NCI-H1436 treated with DMSO at 0.1 percent for 48 hours (cell line): ENCODE measurements around the gene FAM229A.
"Not testable (repeated sequence)": the region's sequence is repeated elsewhere in the genome, so short reads cannot be mapped to it uniquely, and the experiment has no call there.

Experiments used
- DNase-seq: peaks from one replicate; lab custom pipeline; 2025; lab: John Stamatoyannopoulos, UW

The FAM229A gene, protein sequence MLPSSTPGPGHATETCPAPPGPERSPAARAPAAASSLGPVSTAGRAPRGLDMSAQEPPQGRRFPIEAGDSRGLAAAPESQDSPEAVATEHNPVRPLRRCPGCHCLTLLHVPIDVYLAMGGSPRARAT

DNA sequence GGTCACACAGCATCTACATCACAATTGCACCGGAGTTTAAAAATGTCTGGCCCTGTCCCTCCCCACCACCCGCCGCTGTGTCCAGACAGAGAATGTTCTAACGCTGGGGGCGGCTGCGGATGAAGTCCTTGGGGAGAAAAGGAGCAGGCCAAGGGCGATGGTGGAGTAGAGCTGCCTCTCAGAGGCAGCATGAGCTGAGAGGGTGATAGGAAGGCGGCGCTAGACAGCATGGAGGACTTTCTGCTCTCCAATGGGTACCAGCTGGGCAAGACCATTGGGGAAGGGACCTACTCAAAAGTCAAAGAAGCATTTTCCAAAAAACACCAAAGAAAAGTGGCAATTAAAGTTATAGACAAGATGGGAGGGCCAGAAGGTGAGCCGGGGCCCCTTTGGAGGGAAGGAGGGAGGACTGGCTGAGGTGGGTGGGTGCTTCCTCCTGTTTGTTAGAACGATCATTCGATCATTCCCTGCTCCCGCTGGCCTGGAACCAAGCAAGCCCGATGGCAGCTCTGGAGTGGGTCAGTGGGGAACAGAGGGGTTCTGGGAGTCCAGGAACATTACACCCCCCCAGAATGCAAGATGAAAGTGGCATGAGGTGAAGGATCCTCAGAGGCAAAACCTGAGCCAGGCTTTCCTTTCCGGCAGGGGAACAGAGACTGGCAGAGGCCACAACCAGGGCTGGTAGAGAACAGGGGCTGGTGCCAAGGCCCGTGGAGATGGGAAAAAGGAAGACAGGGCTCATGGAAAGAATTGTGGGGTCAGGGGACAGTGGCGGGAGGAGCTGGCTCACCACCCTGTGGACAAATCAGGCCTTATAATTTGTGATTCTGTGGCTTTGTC, at the start of gene FAM229A, which contains the start of gene TSSK3:
TSS of gene FAM229A (minus strand) at position 12 of the 840 bp plus-strand sequence. CDS start 394 bp downstream, outside the sequence.
TSS of gene TSSK3 (plus strand) at position 66 of the 840 bp plus-strand sequence. CDS start at position 229, 163 bp downstream.
- no peak for DNase-seq

DNA sequence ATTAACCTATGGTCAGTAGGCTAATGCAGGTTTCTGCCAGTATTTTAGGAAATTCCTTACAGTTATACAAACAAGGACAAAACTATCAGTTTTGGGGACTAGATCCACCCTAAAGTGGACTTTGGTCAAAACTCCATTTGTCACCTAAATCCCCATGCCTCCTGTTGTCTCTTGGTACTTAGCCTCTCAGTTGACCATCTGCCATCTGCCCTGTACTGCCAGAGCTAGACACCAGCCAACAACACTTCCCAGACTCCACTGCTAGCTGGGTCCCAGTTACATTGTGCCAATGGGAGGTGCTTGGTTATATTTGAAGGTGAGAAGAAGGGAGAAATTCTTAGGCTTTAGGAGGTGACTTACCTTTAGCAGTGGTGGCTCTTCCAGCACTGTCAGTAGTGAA, 49.0 kb upstream of the FAM229A start:
- DNase-seq, result no peak

DNA sequence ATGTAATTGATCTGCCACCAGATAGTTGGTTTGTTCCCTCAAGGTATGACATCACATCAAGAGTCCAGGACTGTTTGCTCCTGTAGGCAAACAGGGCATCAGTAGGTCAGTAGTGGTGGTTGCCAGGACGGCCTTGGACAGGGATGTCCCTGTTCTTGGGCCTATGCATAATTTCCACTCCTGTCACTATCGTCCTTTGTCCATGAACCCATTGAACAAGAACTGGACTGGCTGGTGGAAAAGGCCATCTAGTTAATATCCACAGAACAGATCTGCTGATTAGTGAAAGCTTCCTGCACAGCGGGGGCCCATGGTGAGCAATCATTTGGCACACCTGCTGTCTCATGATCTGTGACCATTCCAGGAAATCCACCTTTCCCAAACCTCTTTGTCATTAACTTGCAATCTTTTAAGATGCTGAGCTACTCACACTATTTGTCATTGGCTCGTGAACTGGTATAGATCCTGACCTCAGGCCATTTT, 44.4 kb upstream of the FAM229A start:
- no peak for DNase-seq

DNA sequence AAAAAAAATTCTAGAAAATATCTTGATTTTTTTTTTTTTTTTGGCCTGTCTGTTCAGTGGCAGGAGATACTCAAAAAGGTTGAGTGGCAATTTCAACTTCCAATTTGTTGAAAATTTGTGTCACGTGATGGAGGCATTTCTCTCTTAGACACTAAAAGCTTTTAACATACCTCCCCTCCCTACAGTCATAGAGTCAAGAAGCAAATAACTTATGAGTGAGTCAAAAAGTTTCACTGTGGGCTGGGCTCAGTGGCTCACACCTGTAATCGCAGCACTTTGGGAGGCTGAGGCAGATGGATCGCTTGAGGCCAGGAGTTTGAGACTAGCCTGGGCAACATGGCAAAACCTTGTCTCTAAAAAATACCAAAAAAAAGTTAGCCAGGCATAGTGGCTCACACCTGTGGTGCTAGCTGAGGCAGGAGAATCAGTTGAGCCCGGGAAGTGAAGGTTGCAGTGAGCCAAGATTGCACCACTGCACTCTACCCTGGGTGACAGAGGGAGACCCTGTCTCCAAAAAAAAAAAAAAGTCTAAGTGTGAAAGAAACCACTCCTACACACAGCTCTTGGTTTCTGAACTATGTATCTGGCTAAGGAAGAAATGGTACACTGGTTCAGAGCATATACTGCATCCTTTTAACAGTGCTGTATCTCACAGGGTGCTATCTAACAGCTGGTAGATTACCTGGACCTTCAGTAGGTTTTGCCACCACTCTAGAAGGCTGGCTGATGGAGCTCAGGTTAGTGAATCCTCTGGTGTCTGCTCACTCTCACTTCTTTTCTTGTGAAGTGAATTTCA, 43.6 kb upstream of the FAM229A start:
- no peak for DNase-seq

DNA sequence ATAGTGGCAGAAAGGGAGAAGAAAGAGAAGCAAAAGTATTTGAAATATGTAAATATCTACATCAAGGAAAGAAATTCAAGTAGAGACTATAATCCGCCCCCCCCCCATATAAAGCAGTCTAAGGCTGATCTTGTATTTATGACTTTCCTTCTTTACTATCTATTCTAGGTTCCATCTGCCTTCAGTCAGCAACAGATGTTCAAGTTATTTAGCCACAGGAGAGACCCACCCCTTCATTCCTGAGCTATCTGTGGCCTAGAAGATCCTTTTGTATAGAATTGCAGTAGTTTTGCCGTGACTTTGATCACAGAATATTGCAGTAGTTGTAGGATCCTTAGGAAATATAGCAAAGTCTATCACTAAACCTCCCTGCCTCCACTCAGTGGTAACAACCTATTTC, 42.7 kb upstream of the FAM229A start:
- no peak for DNase-seq

DNA sequence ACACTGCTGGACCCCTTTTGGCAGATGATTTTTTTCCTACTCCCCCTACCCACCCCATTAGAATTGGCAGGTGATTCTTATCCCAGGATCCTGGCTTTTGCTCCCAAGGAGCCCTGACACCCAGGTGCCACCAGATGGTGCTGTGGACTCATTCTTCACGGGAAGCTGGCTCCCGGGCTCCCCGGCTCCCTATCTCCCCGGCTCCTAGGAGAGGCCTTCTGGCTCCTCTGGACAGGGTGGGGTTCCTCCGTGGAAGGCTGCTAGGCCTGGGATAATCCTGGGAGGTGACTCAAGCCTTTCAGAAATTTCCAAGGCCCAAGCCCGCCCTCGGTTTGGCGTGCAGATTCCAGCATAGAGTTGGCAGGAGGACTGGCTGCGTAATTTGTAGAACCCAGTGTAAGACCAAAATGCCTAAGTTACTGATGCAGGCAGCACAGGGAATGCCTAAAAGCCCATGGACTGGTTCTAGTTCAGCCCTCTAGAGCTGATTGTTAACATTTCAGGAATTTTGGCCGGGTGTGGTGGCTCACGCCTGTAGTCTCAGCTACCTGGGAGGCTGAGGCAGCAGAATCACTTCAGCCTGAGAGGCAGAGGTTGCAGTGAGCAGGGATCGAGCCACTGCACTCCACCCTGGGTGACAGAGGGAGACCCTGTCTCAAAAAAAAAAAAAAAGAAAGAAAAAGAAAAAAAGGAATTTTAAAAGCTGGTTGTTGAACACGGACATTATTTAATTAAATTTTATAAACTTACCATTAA, 38.8 kb upstream of the FAM229A start:
- peak; percentile 1 for DNase-seq

DNA sequence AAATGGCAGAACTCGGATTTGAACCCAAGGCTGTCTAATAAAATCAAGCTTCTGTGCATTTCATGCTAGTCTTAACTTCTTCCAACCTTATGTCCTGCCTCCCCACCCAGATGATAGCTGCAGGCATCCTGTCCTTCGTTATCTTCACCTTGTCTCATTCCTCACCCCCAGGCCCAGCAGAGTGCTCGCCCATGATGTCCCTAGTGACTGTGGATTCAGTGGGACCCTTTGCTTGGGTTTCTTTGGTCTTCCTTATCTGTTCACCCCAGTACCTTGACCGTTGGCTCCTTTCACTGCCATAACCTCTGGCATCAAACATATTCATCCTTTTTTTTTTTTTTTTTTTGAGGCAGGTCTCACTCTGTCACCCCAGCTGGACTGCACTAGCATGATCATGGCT, 37.6 kb upstream of the FAM229A start:
- no peak for DNase-seq

DNA sequence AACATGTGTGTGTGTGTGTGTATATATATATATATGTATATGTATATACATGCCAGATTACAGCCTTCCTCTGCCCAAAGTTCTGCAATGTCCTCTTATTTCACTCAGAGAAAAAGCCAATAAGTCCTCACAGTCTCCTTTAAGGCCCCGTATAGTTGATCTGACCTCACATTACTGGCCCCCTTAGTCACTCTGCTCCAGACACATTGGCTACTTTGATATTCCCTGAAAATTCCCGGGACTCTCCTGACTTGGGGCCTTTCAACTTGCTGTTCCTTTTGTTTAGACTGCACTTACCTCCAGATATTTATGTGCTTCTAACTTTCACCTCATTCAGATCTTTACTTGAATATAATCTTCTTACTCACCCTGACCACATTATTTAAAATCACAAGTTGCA, 36.1 kb upstream of the FAM229A start:
- DNase-seq, result no peak

DNA sequence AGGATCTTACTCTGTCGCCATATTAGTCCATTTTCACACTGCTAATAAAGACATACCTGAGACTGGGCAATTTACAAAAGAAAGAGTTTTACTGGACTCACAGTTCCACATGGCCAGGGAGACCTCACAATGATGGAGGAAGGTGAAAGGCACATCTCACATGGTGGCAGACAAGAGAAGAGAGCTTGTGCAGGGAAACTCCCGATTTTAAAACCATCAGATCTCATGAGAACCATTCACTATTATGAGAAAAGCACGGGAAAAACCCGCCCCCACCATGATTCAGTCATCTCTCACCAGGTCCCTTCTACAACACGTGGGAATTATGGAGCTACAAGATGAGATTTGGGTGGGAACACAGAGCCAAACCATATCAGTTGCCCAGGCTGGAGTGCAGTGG, 34.2 kb upstream of the FAM229A start:
- not testable (repeated sequence) for DNase-seq

DNA sequence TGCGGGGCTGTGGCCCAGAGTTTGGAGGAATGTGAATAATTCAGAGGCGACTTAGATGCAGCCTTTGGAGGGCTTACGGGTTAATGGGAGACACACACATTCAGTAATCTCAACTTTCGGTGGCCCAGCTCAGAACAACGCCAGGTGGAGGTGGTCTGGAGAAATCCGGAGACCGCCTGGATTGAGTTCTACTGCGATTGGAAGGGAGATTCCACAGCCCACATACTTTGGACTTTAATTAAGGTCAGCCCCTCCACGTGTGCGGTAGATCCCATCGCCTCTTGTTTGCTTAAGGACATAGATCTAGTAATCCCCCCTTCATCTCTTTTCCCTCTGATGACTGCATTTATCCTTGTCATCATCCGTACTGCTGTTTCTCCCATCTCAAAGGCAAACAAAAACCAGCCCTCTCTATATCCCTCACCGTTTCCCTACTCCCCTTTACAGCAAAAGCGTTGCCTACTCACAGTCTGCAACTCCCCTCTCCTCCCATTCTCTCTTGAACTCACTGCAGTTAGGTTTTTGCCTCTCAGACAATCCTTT, 32.7 kb upstream of the FAM229A start:
- DNase-seq, result no peak

DNA sequence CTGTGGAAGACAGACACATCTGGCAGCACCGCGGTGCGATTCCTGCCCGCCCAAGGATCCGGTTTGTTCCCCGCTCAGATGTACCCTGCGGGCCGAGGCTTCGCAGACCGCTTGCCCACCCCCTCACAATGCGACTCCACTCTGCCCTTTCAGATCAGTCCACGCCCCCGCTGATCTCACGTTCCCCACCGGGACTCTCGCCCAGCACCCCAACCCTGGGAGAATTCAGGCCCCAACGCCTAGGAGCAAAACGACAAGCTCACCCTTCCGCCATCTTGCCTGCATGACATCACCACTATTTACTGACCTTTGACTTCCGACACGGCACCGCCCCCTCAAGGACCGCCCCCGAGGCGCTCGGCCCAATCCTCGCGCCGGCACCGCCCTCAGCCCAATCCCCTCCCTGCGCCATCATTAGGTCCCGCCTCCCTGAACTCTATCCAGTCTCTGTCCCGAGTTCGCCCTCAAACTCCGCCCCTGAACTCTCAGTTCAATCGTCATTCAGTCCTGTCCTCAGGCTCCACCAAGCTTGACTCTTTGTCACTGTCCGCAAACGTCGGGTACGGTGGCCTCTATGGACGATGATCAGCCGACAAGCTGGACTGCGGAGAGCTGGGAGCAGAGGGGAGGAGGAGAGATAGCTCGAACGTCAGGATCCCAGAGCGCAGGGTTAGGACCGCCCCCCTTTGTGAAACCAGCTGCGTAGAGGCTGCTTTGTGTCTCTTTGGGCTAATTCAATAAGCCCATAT, 32.0 kb upstream of the FAM229A start, which contains the start of gene BSDC1:
TSS of gene BSDC1 (minus strand) at position 301 of the 749 bp plus-strand sequence. CDS start at position 274, 27 bp downstream.
- DNase-seq, result peak; percentile 86

DNA sequence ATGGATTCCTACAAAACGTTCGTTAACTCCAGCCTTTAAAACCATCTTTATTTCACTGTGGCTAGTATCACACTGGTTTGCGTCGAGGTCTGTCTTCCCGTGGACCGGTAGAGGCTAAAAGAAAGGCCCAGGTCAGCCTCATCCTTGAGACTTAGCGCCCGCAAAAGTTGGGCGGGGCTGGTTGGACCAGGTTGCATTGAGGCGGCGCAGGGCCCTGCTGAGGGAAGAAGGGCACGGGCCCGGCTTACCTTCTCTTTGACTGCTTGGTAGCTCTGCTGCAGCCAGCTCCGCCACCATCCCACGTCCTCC, 31.5 kb upstream of the FAM229A start:
- no peak for DNase-seq

DNA sequence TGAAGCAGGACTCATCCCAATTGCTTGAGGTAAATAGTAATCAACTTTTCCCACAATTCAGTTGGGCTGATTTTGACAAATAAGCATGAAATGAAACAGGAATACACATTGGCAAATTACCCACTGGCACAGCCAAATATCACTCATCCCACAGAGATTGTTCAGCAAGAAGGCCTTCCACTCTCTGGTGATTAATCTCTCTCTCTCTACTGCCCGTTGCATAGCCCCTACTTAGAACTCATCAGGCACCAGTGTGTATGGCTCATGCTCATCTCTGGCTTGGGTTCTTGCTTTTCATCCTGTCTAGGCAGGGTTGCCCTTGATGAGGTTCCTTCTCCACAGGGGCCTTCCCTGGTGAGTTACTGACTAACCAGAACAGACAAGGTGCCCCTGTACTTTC, 30.9 kb upstream of the FAM229A start:
- DNase-seq, result no peak

DNA sequence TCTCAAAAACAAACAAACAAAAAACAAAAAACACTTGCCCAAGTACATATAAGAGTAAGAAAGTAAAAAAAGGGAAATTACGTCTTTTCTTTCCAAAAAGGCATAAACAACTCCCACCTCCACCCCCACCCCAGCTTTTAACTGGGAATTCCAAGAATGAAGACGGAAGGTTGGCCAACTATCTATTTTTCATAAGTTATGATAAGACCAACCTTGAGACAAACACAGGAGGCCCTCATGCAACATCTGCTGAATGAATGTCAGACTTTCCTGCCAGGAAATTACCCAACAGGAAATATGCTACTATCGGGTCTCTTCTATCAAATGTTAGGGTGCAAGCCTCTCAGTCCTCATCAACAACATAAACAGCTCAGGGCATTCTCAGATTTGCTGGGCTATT, 30.0 kb upstream of the FAM229A start:
- DNase-seq, result no peak

DNA sequence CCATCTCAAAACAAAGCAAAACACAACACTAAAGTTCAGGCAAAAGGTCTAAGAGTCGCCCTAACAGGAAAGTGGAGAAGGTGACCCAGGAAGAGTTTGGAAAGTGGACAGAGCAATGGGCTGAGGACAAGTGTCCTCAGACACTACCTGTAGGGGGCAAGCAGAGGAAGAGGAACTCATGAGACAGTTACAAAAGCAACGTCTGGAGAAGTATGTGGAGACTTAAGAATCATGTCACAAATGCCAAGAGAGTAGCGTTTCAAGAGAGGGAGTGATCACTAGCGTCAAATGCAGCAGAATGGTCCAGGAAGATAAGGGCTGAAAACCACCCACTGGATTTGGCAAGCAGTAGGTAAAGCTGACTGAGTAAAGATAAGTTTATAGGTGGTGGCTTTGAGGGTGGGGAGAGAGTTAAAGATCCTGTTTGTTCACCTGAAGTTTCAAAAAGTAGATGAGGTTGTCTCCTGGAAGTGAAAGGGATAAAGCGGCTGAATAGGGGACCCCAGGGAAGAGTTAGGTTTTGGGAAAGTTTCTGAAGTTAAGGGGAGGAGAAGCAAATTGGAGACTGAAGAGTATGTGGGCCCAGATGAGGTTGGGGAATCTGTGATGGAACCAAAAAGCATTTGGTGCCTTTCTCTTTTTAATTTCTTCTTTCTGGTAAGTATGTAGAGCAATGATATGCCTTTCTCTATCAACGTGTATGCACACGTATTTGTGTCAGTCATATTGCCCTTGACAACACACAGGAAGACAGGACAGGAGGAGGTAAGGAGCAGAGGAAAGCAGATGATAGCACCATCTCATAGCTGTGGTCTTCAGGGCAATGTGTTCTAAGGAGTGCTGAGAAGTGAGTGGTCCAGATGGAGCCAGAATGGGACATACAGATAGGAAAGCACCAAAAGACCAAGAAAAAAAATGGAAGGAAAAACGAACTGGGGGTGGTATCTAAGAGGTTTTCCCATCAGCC, 28.9 kb upstream of the FAM229A start:
- DNase-seq, result no peak

DNA sequence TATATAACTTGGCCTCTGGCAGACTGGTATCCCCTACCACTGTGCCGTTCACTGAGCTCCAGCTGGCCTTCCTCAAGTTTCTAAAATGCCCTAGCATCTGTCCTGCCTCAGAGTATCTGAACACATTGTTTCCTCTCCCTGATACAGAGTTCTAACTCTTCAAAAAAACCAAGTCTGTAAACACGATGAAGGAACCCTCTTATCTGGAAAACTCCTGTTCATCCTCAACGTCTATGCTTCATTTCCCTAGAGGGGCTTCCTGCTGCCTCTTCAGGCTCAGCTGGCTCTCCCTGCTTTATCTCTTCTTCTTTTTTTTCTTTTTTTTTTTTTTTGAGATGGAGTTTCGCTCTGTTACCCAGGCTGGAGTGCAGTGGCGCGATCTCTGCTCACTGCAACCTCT, 26.4 kb upstream of the FAM229A start:
- no peak for DNase-seq

DNA sequence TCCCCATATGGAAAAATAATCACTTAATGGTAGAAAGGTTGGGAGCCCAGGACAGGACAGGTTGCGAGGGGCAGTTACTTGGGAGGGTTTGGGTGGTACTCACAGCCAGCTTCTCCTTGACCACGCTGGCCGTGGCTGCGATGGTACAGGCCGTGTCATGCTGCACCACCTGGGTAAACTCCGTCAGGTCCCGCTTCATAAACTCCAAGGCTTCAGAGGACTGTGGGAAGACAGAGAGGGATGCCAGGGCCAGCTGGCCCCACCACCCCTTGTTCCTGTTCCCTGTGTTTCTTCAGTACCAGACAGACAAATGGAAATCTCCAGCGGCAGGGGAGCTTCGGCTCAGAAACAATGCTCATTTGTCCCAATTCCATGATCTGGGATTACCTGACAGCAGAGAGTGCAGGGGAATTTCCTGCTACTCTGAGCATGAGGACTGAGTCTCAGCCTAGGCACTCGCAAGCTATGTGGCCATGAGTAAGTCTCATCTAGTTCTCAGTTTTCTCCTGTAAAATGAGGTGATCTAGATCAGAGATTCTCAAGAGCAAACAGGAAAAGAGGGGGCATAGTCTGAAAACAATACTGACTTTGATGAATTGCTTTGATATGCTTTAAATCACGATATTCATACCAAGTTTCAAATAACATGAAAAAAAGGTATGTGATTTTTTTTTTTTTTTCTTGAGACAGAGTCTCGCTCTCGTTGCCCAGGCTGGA, 24.5 kb upstream of the FAM229A start:
- no peak for DNase-seq

DNA sequence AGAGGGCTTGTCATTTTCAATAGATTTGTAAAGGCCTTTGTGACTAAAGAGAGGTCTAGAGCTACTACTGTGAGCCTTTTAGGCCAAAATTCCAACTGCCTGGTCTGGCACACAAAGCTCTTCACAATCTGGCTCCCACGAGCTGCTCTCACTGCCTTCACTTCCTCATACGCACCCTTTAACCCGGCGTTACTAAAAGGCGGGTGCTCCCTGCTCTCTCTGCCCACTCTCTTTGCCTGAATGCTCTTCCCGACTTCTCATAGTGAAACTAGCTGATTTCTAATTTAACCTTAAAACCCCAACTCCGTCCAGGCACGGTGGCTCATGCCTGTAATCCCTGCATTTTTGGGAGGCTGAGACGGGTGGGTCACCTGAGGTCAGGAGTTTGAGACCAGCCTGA, 17.8 kb upstream of the FAM229A start:
- no peak for DNase-seq
